ENCODE data around the gene EIF2D. TPM values are rescaled to one million over a fixed set of nuclear protein-coding genes. Genes with fewer than 3 reads are reported as not detected.

EIF2D gene
- total RNA-seq, 1 experiment from 2014 or later = 51.8 TPM

- Histone ChIP-seq H3K4me1 (ENCODE audit: low read length) (peaks cover 23% of the 10 kb centered on the region), H3K79me2 (ENCODE audit: low read length) (peaks cover 82% of the 10 kb centered on the region), H2AFZ (ENCODE audit: low read length) (no peak overlapping the region), H3K4me2 (ENCODE audit: low read depth, low read length, poor library complexity, severe bottlenecking) (no peak overlapping the region), H3K27ac (ENCODE audit: low read length) (no peak overlapping the region), H4K20me1 (ENCODE audit: insufficient read depth, low read depth, low read length) (no peaks in the 10 kb centered on the region), H3K9me2 (replicated peaks; ENCODE audit: insufficient read depth, low read length) (no peaks in the 10 kb centered on the region), H3K27me3 (ENCODE audit: low read length) (no peaks in the 10 kb centered on the region), H3K9ac (ENCODE audit: low read length) (no peak overlapping the region), H3K4me3 (ENCODE audit: low read length) (no peak overlapping the region), H3K9me3 (ENCODE audit: low read length) (no peaks in the 10 kb centered on the region), H3K36me3 (ENCODE audit: insufficient read depth, low read length) (no peaks in the 10 kb centered on the region)
- DNase-seq = no peak
These were observed 44.0 kb downstream of the EIF2D start for GRCh38 chr1:206568256-206568655.

- Histone ChIP-seq H3K4me3 (ENCODE audit: low read length) (no peak overlapping the region), H3K9ac (ENCODE audit: low read length) (no peak overlapping the region), H3K79me2 (ENCODE audit: low read length) (peaks cover 77% of the 10 kb centered on the region), H3K36me3 (ENCODE audit: insufficient read depth, low read length) (peaks cover 4% of the 10 kb centered on the region; the same call in 1 of the 2 replicates), H3K4me1 (ENCODE audit: low read length) (peaks cover 33% of the 10 kb centered on the region), H4K20me1 (ENCODE audit: insufficient read depth, low read depth, low read length) (no peaks in the 10 kb centered on the region), H3K27me3 (ENCODE audit: low read length) (no peaks in the 10 kb centered on the region), H2AFZ (ENCODE audit: low read length) (no peak overlapping the region), H3K9me2 (replicated peaks; ENCODE audit: insufficient read depth, low read length) (no peaks in the 10 kb centered on the region), H3K4me2 (ENCODE audit: low read depth, low read length, poor library complexity, severe bottlenecking) (no peak overlapping the region), H3K27ac (ENCODE audit: low read length) (no peak overlapping the region), H3K9me3 (ENCODE audit: low read length) (no peaks in the 10 kb centered on the region)
- no peak for DNase-seq
These were observed 45.3 kb downstream of the EIF2D start for GRCh38 chr1:206566999-206567398.

- Histone ChIP-seq H3K4me2 (ENCODE audit: low read depth, low read length, poor library complexity, severe bottlenecking) (no peak overlapping the region), H3K9me2 (replicated peaks; ENCODE audit: insufficient read depth, low read length) (no peaks in the 10 kb centered on the region), H3K36me3 (ENCODE audit: insufficient read depth, low read length) (peaks cover 10% of the 10 kb centered on the region; the same call in 1 of the 2 replicates), H2AFZ (ENCODE audit: low read length) (no peak overlapping the region), H3K4me3 (ENCODE audit: low read length) (no peak overlapping the region), H4K20me1 (ENCODE audit: insufficient read depth, low read depth, low read length) (no peaks in the 10 kb centered on the region), H3K27ac (ENCODE audit: low read length) (no peak overlapping the region), H3K9me3 (ENCODE audit: low read length) (no peaks in the 10 kb centered on the region), H3K9ac (ENCODE audit: low read length) (no peak overlapping the region), H3K27me3 (ENCODE audit: low read length) (no peaks in the 10 kb centered on the region), H3K4me1 (ENCODE audit: low read length) (peaks cover 33% of the 10 kb centered on the region), H3K79me2 (ENCODE audit: low read length) (peaks cover 72% of the 10 kb centered on the region)
- DNase-seq = no peak
These were observed 46.3 kb downstream of the EIF2D start for GRCh38 chr1:206565995-206566394.

GRCh38 chr1:206563367-206564207 lies 48.7 kb downstream of the EIF2D start:
- Histone ChIP-seq H3K4me3 (ENCODE audit: low read length) (peak overlapping the region; percentile 26; the same call in 1 of the 2 replicates), H3K4me2 (ENCODE audit: low read depth, low read length, poor library complexity, severe bottlenecking) (peak overlapping the region; percentile 35), H3K27ac (ENCODE audit: low read length) (peak overlapping the region; percentile 4; the same call in 1 of the 2 replicates), H2AFZ (ENCODE audit: low read length) (no peak overlapping the region), H3K9me2 (replicated peaks; ENCODE audit: insufficient read depth, low read length) (no peaks in the 10 kb centered on the region), H3K79me2 (ENCODE audit: low read length) (peaks cover 75% of the 10 kb centered on the region), H3K27me3 (ENCODE audit: low read length) (no peaks in the 10 kb centered on the region), H3K9ac (ENCODE audit: low read length) (peak overlapping the region; percentile 39), H3K9me3 (ENCODE audit: low read length) (no peaks in the 10 kb centered on the region), H3K4me1 (ENCODE audit: low read length) (peaks cover 36% of the 10 kb centered on the region), H3K36me3 (ENCODE audit: insufficient read depth, low read length) (peaks cover 12% of the 10 kb centered on the region; the same call in 1 of the 2 replicates), H4K20me1 (ENCODE audit: insufficient read depth, low read depth, low read length) (no peaks in the 10 kb centered on the region)
- no peak for DNase-seq

GRCh38 chr1:206560007-206560716 lies 52.1 kb downstream of the EIF2D start:
- no peaks in the 10 kb centered on the region for H3K9me3 ChIP-seq (ENCODE audit: low read length)
- no peaks in the 10 kb centered on the region for H4K20me1 ChIP-seq (ENCODE audit: insufficient read depth, low read depth, low read length)
- H3K79me2 ChIP-seq (ENCODE audit: low read length) = peaks cover 63% of the 10 kb centered on the region
- peak overlapping the region; percentile 74 for H3K27ac ChIP-seq (ENCODE audit: low read length)
- peak overlapping the region; percentile 85; the same call in 1 of the 2 replicates for H3K4me3 ChIP-seq (ENCODE audit: low read length)
- no peak overlapping the region for H2AFZ ChIP-seq (ENCODE audit: low read length)
- DNase-seq = no peak
- H3K9ac ChIP-seq (ENCODE audit: low read length) = peak overlapping the region; percentile 89
- no peaks in the 10 kb centered on the region for H3K9me2 ChIP-seq (replicated peaks; ENCODE audit: insufficient read depth, low read length)
- peak overlapping the region; percentile 86 for H3K4me2 ChIP-seq (ENCODE audit: low read depth, low read length, poor library complexity, severe bottlenecking)
- H3K36me3 ChIP-seq (ENCODE audit: insufficient read depth, low read length) = peaks cover 12% of the 10 kb centered on the region; the same call in 1 of the 2 replicates
- H3K27me3 ChIP-seq (ENCODE audit: low read length) = no peaks in the 10 kb centered on the region
- peaks cover 52% of the 10 kb centered on the region for H3K4me1 ChIP-seq (ENCODE audit: low read length)

- Histone ChIP-seq H3K9me3 (ENCODE audit: low read length) (no peaks in the 10 kb centered on the region), H3K79me2 (ENCODE audit: low read length) (peaks cover 58% of the 10 kb centered on the region), H3K9me2 (replicated peaks; ENCODE audit: insufficient read depth, low read length) (no peaks in the 10 kb centered on the region), H3K27ac (ENCODE audit: low read length) (peak overlapping the region; percentile 74), H3K4me3 (ENCODE audit: low read length) (peak overlapping the region; percentile 85), H3K36me3 (ENCODE audit: insufficient read depth, low read length) (peaks cover 12% of the 10 kb centered on the region; the same call in 1 of the 2 replicates), H4K20me1 (ENCODE audit: insufficient read depth, low read depth, low read length) (no peaks in the 10 kb centered on the region), H2AFZ (ENCODE audit: low read length) (no peak overlapping the region), H3K4me1 (ENCODE audit: low read length) (peaks cover 52% of the 10 kb centered on the region), H3K9ac (ENCODE audit: low read length) (peak overlapping the region; percentile 89), H3K27me3 (ENCODE audit: low read length) (no peaks in the 10 kb centered on the region), H3K4me2 (ENCODE audit: low read depth, low read length, poor library complexity, severe bottlenecking) (peak overlapping the region; percentile 86)
- peak; percentile 47 for DNase-seq
These were observed 52.6 kb downstream of the EIF2D start for GRCh38 chr1:206559672-206559995.

GRCh38 chr1:206558794-206559671 lies 53.2 kb downstream of the EIF2D start:
- peak overlapping the region; percentile 86 for H3K4me2 ChIP-seq (ENCODE audit: low read depth, low read length, poor library complexity, severe bottlenecking)
- H3K4me1 ChIP-seq (ENCODE audit: low read length) = peaks cover 52% of the 10 kb centered on the region
- peak overlapping the region; percentile 85 for H3K4me3 ChIP-seq (ENCODE audit: low read length)
- no peaks in the 10 kb centered on the region for H4K20me1 ChIP-seq (ENCODE audit: insufficient read depth, low read depth, low read length)
- H3K9me2 ChIP-seq (replicated peaks; ENCODE audit: insufficient read depth, low read length) = no peaks in the 10 kb centered on the region
- H3K27ac ChIP-seq (ENCODE audit: low read length) = peak overlapping the region; percentile 74
- no peaks in the 10 kb centered on the region for H3K9me3 ChIP-seq (ENCODE audit: low read length)
- peaks cover 52% of the 10 kb centered on the region for H3K79me2 ChIP-seq (ENCODE audit: low read length)
- no peaks in the 10 kb centered on the region for H3K27me3 ChIP-seq (ENCODE audit: low read length)
- peak overlapping the region; percentile 89 for H3K9ac ChIP-seq (ENCODE audit: low read length)
- no peak overlapping the region for H2AFZ ChIP-seq (ENCODE audit: low read length)
- peak; percentile 70 for DNase-seq
- peaks cover 12% of the 10 kb centered on the region; the same call in 1 of the 2 replicates for H3K36me3 ChIP-seq (ENCODE audit: insufficient read depth, low read length)
